SJSA1 (cell line): ENCODE results near the gene SERPINA4. TPM values are rescaled to one million over a fixed set of nuclear protein-coding genes. Genes with fewer than 3 reads are reported as not detected.

Experiments
- DNase-seq, 2 experiments: peaks; one replicate each; pipeline ENCODE4 v3.0.0-alpha.2; 2015 to 2020; ENCODE audit warnings: low spot score in 2 of 2, low read depth in 1 of 2
- H3K27ac ChIP-seq: fragments of 250-450 bp; sonication (Bioruptor Pico); 2 replicates; pipeline ENCODE4 v1.5.1; 2020; ENCODE audit warnings: mild to moderate bottlenecking, moderate library complexity
- H3K27me3 ChIP-seq: fragments of 250-450 bp; sonication (Bioruptor Pico); replicated peaks from 2 replicates; pipeline ENCODE4 v1.5.1; 2020; ENCODE audit warnings: mild to moderate bottlenecking, moderate library complexity
- H3K36me3 ChIP-seq: fragments of 250-450 bp; sonication (Bioruptor Pico); 2 replicates; pipeline ENCODE4 v1.5.1; 2020; ENCODE audit warnings: mild to moderate bottlenecking
- H3K4me1 ChIP-seq: fragments of 250-450 bp; sonication (Bioruptor Pico); replicated peaks from 2 replicates; pipeline ENCODE4 v1.6.1; 2021; ENCODE audit warnings: mild to moderate bottlenecking
- H3K4me3 ChIP-seq: fragments of 250-450 bp; sonication (Bioruptor Pico); 2 replicates; pipeline ENCODE4 v1.5.1; 2020; ENCODE audit warnings: mild to moderate bottlenecking
- H3K9me3 ChIP-seq: fragments of 250-450 bp; sonication (Bioruptor Pico); replicated peaks from 2 replicates; pipeline ENCODE4 v1.5.1; 2020; ENCODE audit warnings: mild to moderate bottlenecking
- total RNA-seq: library from RNA; depleted of rRNA; stranded (reverse); fragments of >200 nt; shearing (Covaris generic); gene quantifications from 2 replicates; pipeline ENCODE4 v1.2.3, GENCODE V29; 2014

SERPINA4 gene
- total RNA-seq, 1 experiment from 2014 or later, result not detected

- DNase-seq, result no peak
- Histone ChIP-seq H3K4me3 (no peak overlapping the region), H3K27me3 (no peaks in the 10 kb centered on the region), H3K4me1 (0 out of 2 replicates have a peak, but pooled peaks cover 6% of the 10 kb centered on the region), H3K36me3 (no peaks in the 10 kb centered on the region), H3K27ac (no peak overlapping the region), H3K9me3 (no peaks in the 10 kb centered on the region)
Observed at GRCh38 chr14:94582199-94582750, 21.0 kb downstream of the SERPINA4 start.

DNA sequence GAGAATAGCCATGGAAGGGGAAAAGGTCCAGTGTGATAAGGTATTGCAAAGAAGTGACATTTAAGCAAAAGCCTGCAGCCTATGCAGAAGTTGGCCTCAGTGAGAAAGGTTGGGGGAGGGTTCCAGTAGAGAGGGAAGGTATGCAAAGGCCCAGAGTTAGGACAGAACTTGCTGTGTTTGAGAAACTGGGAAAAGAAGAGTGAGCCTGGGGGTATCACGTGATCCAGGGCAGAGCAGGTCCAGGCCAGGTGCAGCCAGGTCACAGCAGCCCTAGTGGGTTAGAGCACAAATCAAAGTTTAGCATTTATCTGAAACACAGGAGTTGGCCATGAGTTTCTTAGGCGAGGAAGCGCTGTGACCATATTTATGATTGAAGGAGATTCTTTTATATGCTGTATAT is 21.6 kb downstream of the SERPINA4 start:
- no peak for DNase-seq
- Histone ChIP-seq H3K9me3 (no peaks in the 10 kb centered on the region), H3K27me3 (no peaks in the 10 kb centered on the region), H3K4me1 (0 out of 2 replicates have a peak, but pooled peaks cover 6% of the 10 kb centered on the region), H3K27ac (no peak overlapping the region), H3K36me3 (no peaks in the 10 kb centered on the region), H3K4me3 (no peak overlapping the region)

DNA sequence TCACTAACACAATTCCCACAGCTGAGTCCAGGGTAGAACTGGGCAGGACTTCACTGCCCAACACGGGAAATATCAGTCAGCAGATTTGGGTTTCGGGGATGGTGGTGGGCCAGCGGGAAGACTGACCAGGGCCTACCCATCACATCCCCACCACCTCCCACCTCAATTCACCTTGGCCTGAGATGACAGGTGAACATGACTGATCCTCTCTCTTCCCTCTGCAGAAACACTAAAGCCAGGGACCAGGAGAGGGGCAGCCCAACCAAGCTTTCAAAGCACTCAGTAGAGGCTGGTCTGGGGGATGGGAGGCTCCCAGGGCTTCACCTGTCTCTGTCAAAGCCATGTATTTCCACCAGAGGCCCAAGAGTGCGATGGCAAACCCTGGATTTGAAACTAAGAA is 22.3 kb downstream of the SERPINA4 start:
- Histone ChIP-seq H3K36me3 (no peaks in the 10 kb centered on the region), H3K4me3 (no peak overlapping the region), H3K27ac (no peak overlapping the region), H3K27me3 (no peaks in the 10 kb centered on the region), H3K4me1 (0 out of 2 replicates have a peak, but pooled peaks cover 6% of the 10 kb centered on the region), H3K9me3 (no peaks in the 10 kb centered on the region)
- DNase-seq, result no peak

DNA sequence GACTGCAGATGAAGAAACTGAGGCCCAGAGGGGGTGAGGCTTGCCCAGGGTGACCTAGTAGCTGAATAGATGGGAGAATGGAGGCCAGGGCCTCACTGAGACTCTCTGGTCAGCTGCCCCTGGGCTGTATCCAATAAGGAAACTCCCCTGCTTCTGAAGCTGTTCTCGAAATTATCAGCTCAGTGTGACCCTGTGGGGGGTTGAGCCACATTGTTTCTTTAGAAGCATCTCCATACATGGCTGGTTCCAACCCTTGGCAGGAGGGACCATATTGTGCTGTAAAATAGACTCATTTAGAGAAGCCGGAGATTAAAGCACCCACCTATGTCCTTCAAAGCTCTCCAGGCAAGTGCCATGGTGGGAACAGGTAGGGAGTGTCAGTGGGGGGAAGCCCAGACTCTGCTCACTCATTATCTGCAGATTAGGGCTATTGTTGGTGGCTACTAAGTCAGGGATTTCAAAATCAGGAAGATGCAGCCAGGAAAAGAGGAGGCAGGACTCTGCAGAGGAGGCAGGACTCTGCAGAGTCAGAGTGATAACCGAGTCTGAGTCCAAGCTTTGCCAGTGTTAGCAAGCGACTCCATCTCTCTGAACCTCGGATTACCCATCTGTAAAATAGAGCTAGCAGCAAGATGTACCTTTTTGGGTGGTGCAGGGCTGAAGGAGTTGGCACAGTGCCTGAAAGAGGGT is 23.5 kb downstream of the SERPINA4 start:
- H3K4me3 ChIP-seq, result no peak overlapping the region
- H3K27me3 ChIP-seq, result no peaks in the 10 kb centered on the region
- no peaks in the 10 kb centered on the region for H3K36me3 ChIP-seq
- H3K27ac ChIP-seq, result no peak overlapping the region
- DNase-seq, result no peak
- H3K9me3 ChIP-seq, result no peaks in the 10 kb centered on the region
- 0 out of 2 replicates have a peak, but pooled peaks cover 6% of the 10 kb centered on the region for H3K4me1 ChIP-seq

- Histone ChIP-seq H3K27me3 (no peaks in the 10 kb centered on the region), H3K4me3 (no peak overlapping the region), H3K4me1 (no peaks in the 10 kb centered on the region), H3K27ac (no peak overlapping the region), H3K9me3 (no peaks in the 10 kb centered on the region), H3K36me3 (no peaks in the 10 kb centered on the region)
- no peak for DNase-seq
Observed at GRCh38 chr14:94586635-94587034, 25.4 kb downstream of the SERPINA4 start.

DNA sequence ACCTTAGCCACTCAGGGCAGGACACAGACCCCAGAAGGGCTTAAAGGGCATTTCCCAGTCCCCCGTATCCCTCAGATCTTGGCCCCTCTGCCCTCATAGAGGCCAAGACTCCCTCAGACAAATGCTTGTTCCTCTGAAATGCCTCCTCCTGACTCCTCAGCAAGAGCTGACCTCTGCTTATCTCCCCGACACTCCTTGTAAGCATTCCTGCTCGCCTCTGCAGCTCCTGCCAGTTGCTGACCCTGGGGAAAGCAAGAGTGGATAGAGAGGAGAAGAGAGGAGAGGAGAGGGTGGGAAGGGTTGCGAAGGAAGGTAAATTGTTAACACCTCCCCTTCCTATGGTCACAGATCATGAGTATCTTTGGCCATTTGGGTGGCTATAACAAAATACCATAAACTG is 27.1 kb downstream of the SERPINA4 start:
- no peak for DNase-seq
- H3K9me3 ChIP-seq, result no peaks in the 10 kb centered on the region
- no peak overlapping the region for H3K4me3 ChIP-seq
- no peak overlapping the region for H3K27ac ChIP-seq
- no peaks in the 10 kb centered on the region for H3K36me3 ChIP-seq
- no peaks in the 10 kb centered on the region for H3K4me1 ChIP-seq
- H3K27me3 ChIP-seq, result no peaks in the 10 kb centered on the region

DNA sequence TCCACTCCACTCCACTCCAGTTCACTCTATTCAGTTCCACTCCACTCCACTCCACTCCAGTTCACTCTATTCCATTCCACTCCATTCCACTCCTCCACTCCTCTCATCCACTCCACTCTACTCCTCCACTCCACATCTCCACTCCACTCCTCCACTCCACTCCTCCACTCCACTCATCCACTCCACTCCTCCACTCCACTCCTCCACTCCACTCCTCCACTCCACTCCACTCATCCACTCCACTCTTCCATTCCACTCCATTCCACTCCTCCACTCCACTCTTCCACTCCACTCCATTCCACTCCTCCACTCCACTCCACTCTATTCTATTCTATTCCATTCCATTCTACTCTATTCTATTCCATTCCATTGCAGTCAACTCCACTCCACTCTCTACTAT is 29.8 kb downstream of the SERPINA4 start:
- Histone ChIP-seq H3K27ac (no peak overlapping the region), H3K36me3 (no peaks in the 10 kb centered on the region), H3K4me3 (no peak overlapping the region), H3K4me1 (no peaks in the 10 kb centered on the region), H3K27me3 (no peaks in the 10 kb centered on the region), H3K9me3 (no peaks in the 10 kb centered on the region)
- no peak for DNase-seq

DNA sequence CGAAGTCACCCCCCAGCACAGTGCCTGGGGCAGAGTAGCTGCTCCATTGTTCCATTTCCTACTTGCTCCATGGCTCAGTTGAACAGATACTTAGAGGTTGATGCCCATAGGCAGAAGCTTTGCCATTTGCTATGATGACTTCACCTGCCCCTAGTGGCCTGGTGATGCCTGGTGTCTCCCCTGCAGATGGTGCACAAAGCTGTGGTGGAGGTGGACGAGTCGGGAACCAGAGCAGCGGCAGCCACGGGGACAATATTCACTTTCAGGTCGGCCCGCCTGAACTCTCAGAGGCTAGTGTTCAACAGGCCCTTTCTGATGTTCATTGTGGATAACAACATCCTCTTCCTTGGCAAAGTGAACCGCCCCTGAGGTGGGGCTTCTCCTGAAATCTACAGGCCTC is 30.6 kb downstream of the SERPINA4 start:
- H3K27ac ChIP-seq, result no peak overlapping the region
- DNase-seq, result no peak

DNA sequence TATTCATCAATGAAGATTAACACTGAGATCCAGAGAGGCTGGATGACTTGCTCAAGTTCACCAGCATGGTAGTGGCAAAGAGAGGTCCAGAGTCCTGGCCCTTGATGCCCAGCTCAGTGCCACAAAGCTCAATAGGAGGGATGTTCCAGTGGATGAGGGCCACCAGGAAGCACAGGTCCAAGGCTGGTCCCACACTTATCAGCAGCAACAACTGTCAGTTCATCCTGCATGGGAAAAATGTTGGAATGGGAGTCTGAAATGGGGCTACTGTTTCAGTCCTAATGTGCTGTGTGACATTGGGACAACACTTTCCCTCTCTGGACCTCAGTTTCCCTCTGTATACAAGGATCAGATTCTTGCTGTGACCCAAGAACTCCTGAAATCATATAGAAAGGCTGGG is 31.2 kb downstream of the SERPINA4 start:
- Histone ChIP-seq H3K4me3 (no peak overlapping the region), H3K27me3 (no peaks in the 10 kb centered on the region), H3K4me1 (no peaks in the 10 kb centered on the region), H3K36me3 (no peaks in the 10 kb centered on the region), H3K27ac (no peak overlapping the region), H3K9me3 (no peaks in the 10 kb centered on the region)
- no peak for DNase-seq

More for the DNA sequence above, 30.6 kb downstream of the SERPINA4 start:
- no peak overlapping the region for H3K4me3 ChIP-seq
- no peaks in the 10 kb centered on the region for H3K36me3 ChIP-seq
- no peaks in the 10 kb centered on the region for H3K27me3 ChIP-seq
- no peaks in the 10 kb centered on the region for H3K4me1 ChIP-seq
- H3K9me3 ChIP-seq, result no peaks in the 10 kb centered on the region

DNA sequence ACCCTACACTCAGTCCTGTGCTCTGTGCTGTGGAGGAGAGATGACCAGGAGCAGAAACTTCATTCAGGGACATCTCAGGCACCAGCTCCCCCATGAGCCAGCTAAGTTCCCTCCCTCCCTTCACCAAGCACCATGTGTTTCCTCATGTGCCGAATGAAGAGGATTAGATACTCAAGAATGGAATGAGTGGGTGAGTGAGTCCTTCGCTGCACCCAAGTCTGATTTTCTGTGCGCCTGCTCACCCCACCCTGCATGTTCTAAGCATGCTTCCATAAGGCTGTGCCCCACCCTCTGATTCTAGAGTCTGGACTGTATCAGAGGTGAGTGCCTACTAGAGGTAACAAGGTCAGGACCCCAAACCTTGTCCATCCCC is 32.1 kb downstream of the SERPINA4 start:
- H3K27ac ChIP-seq, result no peak overlapping the region
- H3K4me1 ChIP-seq, result peaks cover 6% of the 10 kb centered on the region
- no peak overlapping the region for H3K4me3 ChIP-seq
- no peaks in the 10 kb centered on the region for H3K27me3 ChIP-seq
- no peaks in the 10 kb centered on the region for H3K36me3 ChIP-seq
- no peaks in the 10 kb centered on the region for H3K9me3 ChIP-seq
- no peak for DNase-seq

DNA sequence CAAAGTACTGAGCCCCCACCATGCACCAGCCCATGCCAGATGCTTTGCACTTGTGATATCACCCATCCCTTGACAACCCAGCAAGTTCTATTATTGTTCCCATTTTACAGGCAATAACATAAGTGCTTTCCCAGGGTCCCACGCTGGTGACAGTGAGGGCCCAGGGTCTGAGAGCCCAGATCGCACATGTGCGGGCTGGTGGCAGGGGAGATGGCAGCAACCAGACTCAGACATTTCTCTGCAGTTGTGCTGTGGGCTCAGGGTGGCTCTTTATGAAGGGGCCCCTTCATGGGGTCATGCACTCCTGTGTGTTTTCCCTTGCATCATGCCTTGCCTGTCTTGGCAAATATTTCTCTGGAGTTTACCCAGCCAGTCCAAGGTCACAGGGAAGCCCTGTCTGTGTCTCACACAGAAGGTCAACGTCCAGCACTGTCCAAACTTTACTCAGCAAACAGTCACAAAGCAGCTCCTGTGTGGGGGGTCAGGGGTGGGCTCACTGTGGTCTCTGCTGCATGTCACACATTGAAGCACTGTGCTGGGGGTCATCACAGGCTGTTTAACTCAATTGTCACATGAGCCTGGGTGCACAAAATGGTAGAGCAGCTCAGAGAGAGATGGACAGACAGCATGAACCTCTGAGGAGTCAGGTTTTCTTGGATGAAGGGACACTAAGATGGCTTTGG is 32.6 kb downstream of the SERPINA4 start:
- H3K27me3 ChIP-seq, result no peaks in the 10 kb centered on the region
- DNase-seq, result no peak
- no peak overlapping the region for H3K27ac ChIP-seq
- H3K36me3 ChIP-seq, result no peaks in the 10 kb centered on the region
- H3K9me3 ChIP-seq, result no peaks in the 10 kb centered on the region
- H3K4me3 ChIP-seq, result no peak overlapping the region
- H3K4me1 ChIP-seq, result peaks cover 12% of the 10 kb centered on the region

- Histone ChIP-seq H3K9me3 (no peaks in the 10 kb centered on the region), H3K4me3 (no peak overlapping the region), H3K36me3 (no peaks in the 10 kb centered on the region), H3K27ac (no peak overlapping the region), H3K4me1 (peaks cover 17% of the 10 kb centered on the region), H3K27me3 (no peaks in the 10 kb centered on the region)
- DNase-seq, result no peak
Observed at GRCh38 chr14:94594441-94594840, 33.2 kb downstream of the SERPINA4 start.

- Histone ChIP-seq H3K27ac (no peak overlapping the region), H3K9me3 (no peaks in the 10 kb centered on the region), H3K27me3 (no peaks in the 10 kb centered on the region), H3K36me3 (no peaks in the 10 kb centered on the region), H3K4me1 (peaks cover 31% of the 10 kb centered on the region), H3K4me3 (no peak overlapping the region)
- DNase-seq, result no peak
Observed at GRCh38 chr14:94595912-94596311, 34.7 kb downstream of the SERPINA4 start.

- no peak overlapping the region for H3K4me3 ChIP-seq
- no peak overlapping the region for H3K27ac ChIP-seq
- H3K36me3 ChIP-seq, result no peaks in the 10 kb centered on the region
- no peaks in the 10 kb centered on the region for H3K9me3 ChIP-seq
- H3K4me1 ChIP-seq, result peaks cover 35% of the 10 kb centered on the region
- no peak for DNase-seq
- H3K27me3 ChIP-seq, result no peaks in the 10 kb centered on the region
Observed at GRCh38 chr14:94596361-94596760, 35.1 kb downstream of the SERPINA4 start.
